Hippocampal formation (tissue), 2 donors: ENCODE results near the gene KCNJ13.
"Not testable (repeated sequence)": the region's sequence is repeated elsewhere in the genome, so short reads cannot be mapped to it uniquely, and the experiment has no call there.

ENCODE experiments used
- DNase-seq, 2 donors: peaks; one replicate each; lab custom pipeline; 2025; lab: John Stamatoyannopoulos, UW

Gene KCNJ13

GRCh38 chr2:232767866-232768265 lies 8.5 kb downstream of the KCNJ13 start:
- no peak for DNase-seq

- DNase-seq, result no peak
These were observed 15.0 kb downstream of the KCNJ13 start for GRCh38 chr2:232761301-232761907.

GRCh38 chr2:232757905-232758304 lies 18.5 kb downstream of the KCNJ13 start:
- no peak for DNase-seq

GRCh38 chr2:232750135-232750671 lies 26.2 kb downstream of the KCNJ13 start:
- no peak for DNase-seq

- DNase-seq, result no peak
These were observed 27.0 kb downstream of the KCNJ13 start for GRCh38 chr2:232749331-232749730.

- DNase-seq, result no peak
These were observed 28.3 kb downstream of the KCNJ13 start for GRCh38 chr2:232748038-232748437.

GRCh38 chr2:232744963-232745362 lies 31.4 kb downstream of the KCNJ13 start:
- no peak for DNase-seq

GRCh38 chr2:232741972-232742371 lies 34.4 kb downstream of the KCNJ13 start:
- no peak for DNase-seq

- DNase-seq, result no peak
These were observed 35.1 kb downstream of the KCNJ13 start for GRCh38 chr2:232741294-232741693.

- no peak for DNase-seq
These were observed 44.9 kb downstream of the KCNJ13 start for GRCh38 chr2:232731470-232731869.

- no peak for DNase-seq
These were observed 47.6 kb downstream of the KCNJ13 start for GRCh38 chr2:232728785-232729184.

GRCh38 chr2:232723027-232723426 lies 53.3 kb downstream of the KCNJ13 start:
- DNase-seq, result no peak

- DNase-seq, result no peak
These were observed 54.5 kb downstream of the KCNJ13 start for GRCh38 chr2:232721882-232722281.

- no peak for DNase-seq
These were observed 55.1 kb downstream of the KCNJ13 start for GRCh38 chr2:232721261-232721660.

GRCh38 chr2:232720056-232720455 lies 56.3 kb downstream of the KCNJ13 start:
- not testable (repeated sequence) for DNase-seq
